Endothelial cell of umbilical vein (primary cell): ENCODE measurements around the gene FATE1. TPM values are rescaled to one million over a fixed set of nuclear protein-coding genes. Genes with fewer than 3 reads are reported as not detected.

Source experiments
- BruUV-seq: library from RNA; stranded (reverse); fragments of 400-500 nt; replicated peaks from 2 replicates; lab custom pipeline; 2021; lab: Mats Ljungman, UMichigan
- CTCF ChIA-PET: fragments of 300-600, 350-600 bp; sonication (Branson Sonifier 250); formaldehyde crosslinking; loops from one replicate; lab custom pipeline; 2021; ENCODE audit warnings: antibody characterized with exemption, inconsistent platforms; lab: Charles Lee
- POLR2A ChIA-PET: fragments of 300-600, 350-600 bp; sonication (Branson Sonifier 250); formaldehyde crosslinking; loops from one replicate; lab custom pipeline; 2021; ENCODE audit warnings: antibody characterized with exemption, inconsistent platforms; lab: Charles Lee
- DNase-seq: peaks from one replicate; pipeline ENCODE4 v3.0.0-alpha.2; 2011; ENCODE audit warnings: low read depth, low spot score
- FAIRE-seq: peaks from 2 replicates; lab custom pipeline; 2011; peaks lifted over from hg19 to GRCh38; lab: Jason Lieb, UNC
- H2AFZ ChIP-seq: 2 replicates; pipeline ENCODE4 v1.6.0; 2012; ENCODE audit warnings: low read depth, low read length, control low read depth, inconsistent platforms
- H3K27ac ChIP-seq: 2 replicates; pipeline ENCODE4 v1.5.1; 2011; ENCODE audit warnings: low read depth, mild to moderate bottlenecking, control low read depth, low read length, moderate library complexity; ENCODE audit not compliant: insufficient read depth
- H3K27me3 ChIP-seq, 2 experiments: 2 replicates each; pipeline versions ENCODE4 v1.6.0 to v1.6.1; 2011; ENCODE audit warnings: low read length in 2 of 2, mixed read lengths in 1 of 2; ENCODE audit not compliant: control insufficient read depth in 2 of 2, insufficient read depth in 2 of 2
- H3K36me3 ChIP-seq, 2 experiments: 2 replicates in 1 of 2; 3 replicates in 1 of 2; pipeline ENCODE4 v1.5.1; 2011; ENCODE audit warnings: low read length in 2 of 2, mild to moderate bottlenecking in 1 of 2, moderate library complexity in 1 of 2; ENCODE audit not compliant: control insufficient read depth in 2 of 2, insufficient read depth in 2 of 2; ENCODE audit errors: extremely low read depth in 1 of 2
- H3K4me1 ChIP-seq: 3 replicates; pipeline ENCODE4 v1.5.1; 2011; ENCODE audit warnings: mild to moderate bottlenecking, low read length; ENCODE audit not compliant: control insufficient read depth, insufficient read depth; ENCODE audit errors: extremely low read depth
- H3K4me2 ChIP-seq: 2 replicates; pipeline ENCODE4 v1.6.1; 2011; ENCODE audit warnings: low read length, control low read depth, mixed read lengths; ENCODE audit not compliant: insufficient read depth
- H3K4me3 ChIP-seq, 3 experiments: fragments of 200-600 bp in 1 of 3; sonication (generic), shearing (Covaris generic) in 1 of 3; replicated peaks in 1 of 3; 2 replicates each; pipeline ENCODE4 v1.5.1; 2011 to 2016; ENCODE audit warnings: control low read depth in 3 of 3, low read length in 3 of 3, mild to moderate bottlenecking in 2 of 3, inconsistent platforms in 1 of 3, low read depth in 1 of 3, moderate library complexity in 1 of 3; ENCODE audit not compliant: insufficient read depth in 1 of 3
- H3K79me2 ChIP-seq: 2 replicates; pipeline ENCODE4 v1.6.0; 2012; ENCODE audit warnings: low read length, inconsistent platforms; ENCODE audit not compliant: control insufficient read depth, insufficient read depth
- H3K9ac ChIP-seq: replicated peaks from 2 replicates; pipeline ENCODE3; 2011; ENCODE audit warnings: low read length, control low read depth; ENCODE audit not compliant: insufficient read depth; ENCODE audit errors: extremely low read depth
- H3K9me1 ChIP-seq: replicated peaks from 3 replicates; pipeline ENCODE4 v1.6.0; 2011; ENCODE audit warnings: mild to moderate bottlenecking, low read length; ENCODE audit not compliant: control insufficient read depth, insufficient read depth; ENCODE audit errors: extremely low read depth
- H3K9me3 ChIP-seq: replicated peaks from 2 replicates; pipeline ENCODE4 v1.5.1; 2012; ENCODE audit warnings: low read length, inconsistent platforms; ENCODE audit not compliant: control insufficient read depth, insufficient read depth
- H4K20me1 ChIP-seq: replicated peaks from 2 replicates; pipeline ENCODE3; 2011; ENCODE audit warnings: mild to moderate bottlenecking, low read length; ENCODE audit not compliant: control insufficient read depth, insufficient read depth; ENCODE audit errors: extremely low read depth
- CTCF ChIP-seq, 2 donors: IDR thresholded peaks; 1 replicate in 1 of 2; 2 replicates in 1 of 2; pipeline ENCODE4 v1.5.1; 2011; ENCODE audit warnings: low read length in 2 of 2, mild to moderate bottlenecking in 2 of 2, moderate library complexity in 2 of 2, control low read depth in 1 of 2, inconsistent platforms in 1 of 2, low read depth in 1 of 2; ENCODE audit not compliant: insufficient read depth in 1 of 2; ENCODE audit errors: extremely low read depth in 1 of 2
- EZH2 ChIP-seq: IDR thresholded peaks from 2 replicates; pipeline ENCODE4 v1.6.1; 2012; ENCODE audit warnings: borderline replicate concordance, low read depth, mild to moderate bottlenecking, moderate library complexity, low read length, inconsistent platforms; ENCODE audit not compliant: severe bottlenecking
- MAX ChIP-seq: IDR thresholded peaks from 2 replicates; pipeline ENCODE4 v1.6.1; 2011; ENCODE audit not compliant: insufficient read depth, insufficient read length
- MYC ChIP-seq: IDR thresholded peaks from one replicate; pipeline ENCODE4 v1.6.1; 2011; ENCODE audit warnings: mild to moderate bottlenecking, low read depth, low read length
- POLR2A ChIP-seq: IDR thresholded peaks from 2 replicates; pipeline ENCODE4 v1.6.1; 2012; ENCODE audit warnings: low read depth, mild to moderate bottlenecking, control low read depth, low read length
- POLR2AphosphoS5 ChIP-seq: IDR thresholded peaks from 2 replicates; pipeline ENCODE4 v1.6.1; 2012; ENCODE audit warnings: low read depth, mild to moderate bottlenecking, control low read depth, low read length, moderate library complexity; ENCODE audit not compliant: insufficient read depth
- dilution Hi-C: fragments of 300-500 bp; cut with MboI; formaldehyde crosslinking; loops from one replicate; pipeline ENCODE4 v1.15.0; 2019; ENCODE audit warnings: low sequenced_read_pairs; ENCODE audit not compliant: extremely low pct_ligation_motif_present
- intact Hi-C: fragments of 100-400 bp; cut with micrococcal nuclease; formaldehyde crosslinking; loops from one replicate; pipeline ENCODE4 v1.10.0; 2022
- polyA plus RNA-seq, 4 experiments: library from polyadenylated mRNA; depleted of rRNA in 3 of 4; stranded (reverse) in 3 of 4; unstranded in 1 of 4; fragments of >200 nt; gene quantifications; 2 replicates each; pipeline versions ENCODE4 v1.2.1 to v1.2.3, GENCODE V29; 2011 to 2012; ENCODE audit warnings: missing spikeins in 1 of 4
- total RNA-seq: library from RNA; stranded (reverse); gene quantifications from 2 replicates; pipeline ENCODE4 v1.2.3, GENCODE V29; 2021

FATE1 gene
- total and polyA plus RNA-seq, 2 donors (not counting 3 experiments of a cell fraction or from before 2014, with no cell fraction given): not detected

GRCh38 chrX:151754641-151755215 lies 38.9 kb downstream of the FATE1 start:
- CTCF ChIA-PET: interaction anchor here (1.5 to 9.9 kb wide), 3 partner anchors 876 to 881 kb away, joined by 6 to 190 read pairs (median 93); no protein-coding TSS in a partner anchor
- Histone ChIP-seq H3K4me2 (no peak overlapping the region), H3K36me3 (no peaks in the 10 kb centered on the region), H3K9me3 (no peaks in the 10 kb centered on the region), H2AFZ (no peak overlapping the region), H3K4me1 (no peaks in the 10 kb centered on the region), H3K9me1 (no peaks in the 10 kb centered on the region), H3K27ac (no peak overlapping the region), H3K79me2 (no peaks in the 10 kb centered on the region), H3K27me3 (no peaks in the 10 kb centered on the region), H4K20me1 (no peaks in the 10 kb centered on the region), H3K9ac (no peak overlapping the region), H3K4me3 (no peak overlapping the region)
- BruUV-seq: no TSS peak
- dilution Hi-C loops: no loop called here
- FAIRE-seq (no peak), DNase-seq (no peak)
- TF ChIP-seq CTCF (IDR thresholded peaks at IDR 0.05; ENCODE audit: extremely low read depth in 1 of 2, insufficient read depth in 1 of 2, low read depth in 1 of 2, low read length in 2 of 2) (no peak), POLR2A (no peak), MYC (no peak), POLR2AphosphoS5 (no peak), MAX (no peak), EZH2 (no peak)
- POLR2A ChIA-PET: no interaction called here
- intact Hi-C loops: no loop called here
